ENCODE measurements around the gene PRKAG2. TPM values are rescaled to one million over a fixed set of nuclear protein-coding genes. Genes with fewer than 3 reads are reported as not detected.

The PRKAG2 gene
- total and polyA plus RNA-seq, 2 experiments from 2014 or later, result 17.0 to 19.5 TPM

- H3F3A ChIP-seq (ENCODE audit: insufficient read depth), result peaks cover 42% of the 10 kb centered on the region
- H3K27me3 ChIP-seq (replicated peaks; ENCODE audit: insufficient read depth), result no peaks in the 10 kb centered on the region
- in situ Hi-C loops (cut with MboI), result no loop called here
- 77 to 82% methylated on average over 4 of the region's 4 CpGs for WGBS, 2 experiments (ENCODE audit: low coverage in 1 of 2, low lambda C conversion rate in 2 of 2, missing lambda C conversion rate in 2 of 2)
- TF ChIP-seq EZH2phosphoT487 (IDR thresholded peaks at IDR 0.05; ENCODE audit: insufficient read depth, low read depth), result no peak
- TF ChIP-seq EZH2 (IDR thresholded peaks at IDR 0.05; ENCODE audit: insufficient read depth, poor library complexity, severe bottlenecking), result no peak
- no peak overlapping the region for H3K27ac ChIP-seq
- H2AFZ ChIP-seq, result no peak overlapping the region
- H4K20me1 ChIP-seq (ENCODE audit: insufficient read depth), result no peaks in the 10 kb centered on the region
- no peaks in the 10 kb centered on the region for H3K79me2 ChIP-seq (ENCODE audit: insufficient read depth)
- no peak overlapping the region for H3K4me2 ChIP-seq (ENCODE audit: unreplicated experiment)
- peaks cover 32% of the 10 kb centered on the region for H3K4me1 ChIP-seq (ENCODE audit: insufficient read depth)
- no peaks in the 10 kb centered on the region for H3K9me2 ChIP-seq (ENCODE audit: insufficient read depth)
- no peaks in the 10 kb centered on the region for H3K9me3 ChIP-seq (ENCODE audit: low read depth)
- H3K4me3 ChIP-seq, result no peak overlapping the region
- no peak overlapping the region for H3K9ac ChIP-seq
- no peaks in the 10 kb centered on the region for H3K36me3 ChIP-seq (ENCODE audit: low read depth)
- DNase-seq, result no peak
Observed at GRCh38 chr7:151659219-151659618, 217.7 kb downstream of the PRKAG2 start.

GRCh38 chr7:151658778-151659177, 218.1 kb downstream of the PRKAG2 start:
- H4K20me1 ChIP-seq (ENCODE audit: insufficient read depth), result no peaks in the 10 kb centered on the region

GRCh38 chr7:151657173-151657572, 219.7 kb downstream of the PRKAG2 start:
- 93 to 95% methylated on average over 3 of the region's 3 CpGs for WGBS, 2 experiments (ENCODE audit: low coverage in 1 of 2, low lambda C conversion rate in 2 of 2, missing lambda C conversion rate in 2 of 2)
- no peaks in the 10 kb centered on the region for H3K36me3 ChIP-seq (ENCODE audit: low read depth)
- no peak overlapping the region for H3K4me2 ChIP-seq (ENCODE audit: unreplicated experiment)
- H3K4me3 ChIP-seq, result no peak overlapping the region
- no peak overlapping the region for H3K27ac ChIP-seq
- peaks cover 32% of the 10 kb centered on the region for H3K4me1 ChIP-seq (ENCODE audit: insufficient read depth)
- H3K9ac ChIP-seq, result no peak overlapping the region
- no peaks in the 10 kb centered on the region for H3K27me3 ChIP-seq (replicated peaks; ENCODE audit: insufficient read depth)
- H3K9me3 ChIP-seq (ENCODE audit: low read depth), result no peaks in the 10 kb centered on the region
- peaks cover 38% of the 10 kb centered on the region for H3F3A ChIP-seq (ENCODE audit: insufficient read depth)
- no peak for TF ChIP-seq EZH2phosphoT487 (IDR thresholded peaks at IDR 0.05; ENCODE audit: insufficient read depth, low read depth)
- no peak for TF ChIP-seq EZH2 (IDR thresholded peaks at IDR 0.05; ENCODE audit: insufficient read depth, poor library complexity, severe bottlenecking)
- H4K20me1 ChIP-seq (ENCODE audit: insufficient read depth), result no peaks in the 10 kb centered on the region
- no peaks in the 10 kb centered on the region for H3K79me2 ChIP-seq (ENCODE audit: insufficient read depth)
- H3K9me2 ChIP-seq (ENCODE audit: insufficient read depth), result no peaks in the 10 kb centered on the region
- in situ Hi-C loops (cut with MboI), result no loop called here
- DNase-seq, result peak; percentile 21
- no peak overlapping the region for H2AFZ ChIP-seq

More at GRCh38 chr7:151658778-151659177, 218.1 kb downstream of the PRKAG2 start:
- Histone ChIP-seq H3K4me1 (ENCODE audit: insufficient read depth) (peaks cover 32% of the 10 kb centered on the region), H3K9me2 (ENCODE audit: insufficient read depth) (no peaks in the 10 kb centered on the region), H3K9me3 (ENCODE audit: low read depth) (no peaks in the 10 kb centered on the region), H3K9ac (no peak overlapping the region), H3K27me3 (replicated peaks; ENCODE audit: insufficient read depth) (no peaks in the 10 kb centered on the region), H3K27ac (no peak overlapping the region), H3K36me3 (ENCODE audit: low read depth) (no peaks in the 10 kb centered on the region), H2AFZ (no peak overlapping the region), H3K79me2 (ENCODE audit: insufficient read depth) (no peaks in the 10 kb centered on the region), H3K4me2 (ENCODE audit: unreplicated experiment) (no peak overlapping the region), H3K4me3 (no peak overlapping the region), H3F3A (ENCODE audit: insufficient read depth) (peaks cover 38% of the 10 kb centered on the region)
- in situ Hi-C loops (cut with MboI), result no loop called here
- 64 to 89% methylated on average over 1 of the region's 1 CpG for WGBS, 2 experiments (ENCODE audit: low coverage in 1 of 2, low lambda C conversion rate in 2 of 2, missing lambda C conversion rate in 2 of 2)
- peak; percentile 63 for DNase-seq
- TF ChIP-seq EZH2phosphoT487 (IDR thresholded peaks at IDR 0.05; ENCODE audit: insufficient read depth, low read depth) (no peak), EZH2 (IDR thresholded peaks at IDR 0.05; ENCODE audit: insufficient read depth, poor library complexity, severe bottlenecking) (no peak)

GRCh38 chr7:151655555-151655954, 221.4 kb downstream of the PRKAG2 start:
- 70% methylated on average over 3 of the region's 3 CpGs for WGBS, 2 experiments (ENCODE audit: low coverage in 1 of 2, low lambda C conversion rate in 2 of 2, missing lambda C conversion rate in 2 of 2)
- no peak overlapping the region for H3K27ac ChIP-seq
- H3K9me3 ChIP-seq (ENCODE audit: low read depth), result no peaks in the 10 kb centered on the region
- no peak overlapping the region for H3K9ac ChIP-seq
- peaks cover 32% of the 10 kb centered on the region for H3F3A ChIP-seq (ENCODE audit: insufficient read depth)
- H4K20me1 ChIP-seq (ENCODE audit: insufficient read depth), result no peaks in the 10 kb centered on the region
- H3K79me2 ChIP-seq (ENCODE audit: insufficient read depth), result no peaks in the 10 kb centered on the region
- H3K36me3 ChIP-seq (ENCODE audit: low read depth), result no peaks in the 10 kb centered on the region
- H3K4me2 ChIP-seq (ENCODE audit: unreplicated experiment), result no peak overlapping the region
- H3K4me1 ChIP-seq (ENCODE audit: insufficient read depth), result peaks cover 33% of the 10 kb centered on the region
- TF ChIP-seq EZH2 (IDR thresholded peaks at IDR 0.05; ENCODE audit: insufficient read depth, poor library complexity, severe bottlenecking) (no peak), EZH2phosphoT487 (IDR thresholded peaks at IDR 0.05; ENCODE audit: insufficient read depth, low read depth) (no peak)
- H3K9me2 ChIP-seq (ENCODE audit: insufficient read depth), result no peaks in the 10 kb centered on the region
- DNase-seq, result no peak
- H3K27me3 ChIP-seq (replicated peaks; ENCODE audit: insufficient read depth), result no peaks in the 10 kb centered on the region
- no peak overlapping the region for H3K4me3 ChIP-seq
- in situ Hi-C loops (cut with MboI), result no loop called here
- H2AFZ ChIP-seq, result no peak overlapping the region

- Histone ChIP-seq H2AFZ (no peak overlapping the region), H3K4me1 (ENCODE audit: insufficient read depth) (peaks cover 25% of the 10 kb centered on the region), H3K36me3 (ENCODE audit: low read depth) (no peaks in the 10 kb centered on the region), H3K79me2 (ENCODE audit: insufficient read depth) (no peaks in the 10 kb centered on the region), H3F3A (ENCODE audit: insufficient read depth) (peaks cover 25% of the 10 kb centered on the region), H3K9me3 (ENCODE audit: low read depth) (no peaks in the 10 kb centered on the region), H3K27ac (no peak overlapping the region), H3K9me2 (ENCODE audit: insufficient read depth) (no peaks in the 10 kb centered on the region), H3K9ac (no peak overlapping the region), H3K4me3 (no peak overlapping the region), H4K20me1 (ENCODE audit: insufficient read depth) (no peaks in the 10 kb centered on the region), H3K4me2 (ENCODE audit: unreplicated experiment) (no peak overlapping the region), H3K27me3 (replicated peaks; ENCODE audit: insufficient read depth) (no peaks in the 10 kb centered on the region)
- DNase-seq, result no peak
- in situ Hi-C loops (cut with MboI), result no loop called here
- 65 to 73% methylated on average over 5 of the region's 5 CpGs for WGBS, 2 experiments (ENCODE audit: low coverage in 1 of 2, low lambda C conversion rate in 2 of 2, missing lambda C conversion rate in 2 of 2)
- TF ChIP-seq EZH2 (IDR thresholded peaks at IDR 0.05; ENCODE audit: insufficient read depth, poor library complexity, severe bottlenecking) (no peak), EZH2phosphoT487 (IDR thresholded peaks at IDR 0.05; ENCODE audit: insufficient read depth, low read depth) (no peak)
Observed at GRCh38 chr7:151652111-151652510, 224.8 kb downstream of the PRKAG2 start.
